HUES6 (cell line): Measurements from ENCODE around the gene FSTL4.

Experiments
- H3K27ac ChIP-seq: 2 replicates; pipeline ENCODE4 v1.7.0; 2013; ENCODE audit warnings: low read depth, mild to moderate bottlenecking, low read length, inconsistent platforms
- H3K27me3 ChIP-seq: 2 replicates; pipeline ENCODE4 v1.6.1; 2013; ENCODE audit warnings: low read length; ENCODE audit not compliant: control insufficient read depth, insufficient read depth
- H3K36me3 ChIP-seq: 2 replicates; pipeline ENCODE4 v1.6.1; 2013; ENCODE audit warnings: low read length; ENCODE audit not compliant: control insufficient read depth, insufficient read depth
- H3K4me1 ChIP-seq: 2 replicates; pipeline ENCODE4 v1.6.1; 2013; ENCODE audit warnings: low read length; ENCODE audit not compliant: control insufficient read depth, insufficient read depth
- H3K4me3 ChIP-seq: 2 replicates; pipeline ENCODE4 v1.5.1; 2013; ENCODE audit warnings: low read depth, low read length
- H3K9ac ChIP-seq: one replicate; pipeline ENCODE4 v1.6.1; 2013; ENCODE audit warnings: mild to moderate bottlenecking, low read length
- H3K9me3 ChIP-seq: 2 replicates; pipeline ENCODE4 v1.6.1; 2013; ENCODE audit warnings: low read depth, low read length; ENCODE audit not compliant: control insufficient read depth, insufficient read depth

FSTL4 gene

GRCh38 chr5:133363807-133364587, 248.3 kb downstream of the FSTL4 start:
- H3K4me3 ChIP-seq, result no peak overlapping the region
- no peak overlapping the region for H3K9ac ChIP-seq
- H3K4me1 ChIP-seq, result peaks cover 32% of the 10 kb centered on the region

GRCh38 chr5:133362438-133362837, 249.9 kb downstream of the FSTL4 start:
- no peak overlapping the region for H3K4me3 ChIP-seq

More at GRCh38 chr5:133363807-133364587, 248.3 kb downstream of the FSTL4 start:
- no peaks in the 10 kb centered on the region for H3K27me3 ChIP-seq
- no peaks in the 10 kb centered on the region for H3K9me3 ChIP-seq
- H3K27ac ChIP-seq, result no peak overlapping the region
- no peaks in the 10 kb centered on the region for H3K36me3 ChIP-seq

GRCh38 chr5:133361922-133362321, 250.4 kb downstream of the FSTL4 start:
- Histone ChIP-seq H3K9me3 (no peaks in the 10 kb centered on the region), H3K36me3 (no peaks in the 10 kb centered on the region), H3K4me3 (no peak overlapping the region), H3K27ac (no peak overlapping the region), H3K27me3 (no peaks in the 10 kb centered on the region), H3K9ac (no peak overlapping the region), H3K4me1 (peaks cover 35% of the 10 kb centered on the region)

More at GRCh38 chr5:133362438-133362837, 249.9 kb downstream of the FSTL4 start:
- peaks cover 32% of the 10 kb centered on the region for H3K4me1 ChIP-seq
- H3K36me3 ChIP-seq, result no peaks in the 10 kb centered on the region
- no peak overlapping the region for H3K27ac ChIP-seq
- no peaks in the 10 kb centered on the region for H3K27me3 ChIP-seq
- H3K9me3 ChIP-seq, result no peaks in the 10 kb centered on the region
- no peak overlapping the region for H3K9ac ChIP-seq

- no peak overlapping the region for H3K9ac ChIP-seq
- H3K27ac ChIP-seq, result no peak overlapping the region
- no peaks in the 10 kb centered on the region for H3K36me3 ChIP-seq
- H3K9me3 ChIP-seq, result no peaks in the 10 kb centered on the region
- no peak overlapping the region for H3K4me3 ChIP-seq
- no peaks in the 10 kb centered on the region for H3K27me3 ChIP-seq
- peaks cover 37% of the 10 kb centered on the region for H3K4me1 ChIP-seq
Measured at GRCh38 chr5:133360693-133361472, 251.5 kb downstream of the FSTL4 start.

GRCh38 chr5:133359861-133360260, 252.5 kb downstream of the FSTL4 start:
- H3K27me3 ChIP-seq, result no peaks in the 10 kb centered on the region
- no peaks in the 10 kb centered on the region for H3K36me3 ChIP-seq
- H3K9me3 ChIP-seq, result no peaks in the 10 kb centered on the region
- H3K27ac ChIP-seq, result no peak overlapping the region
- no peak overlapping the region for H3K4me3 ChIP-seq
- H3K4me1 ChIP-seq, result peaks cover 32% of the 10 kb centered on the region
- no peak overlapping the region for H3K9ac ChIP-seq

GRCh38 chr5:133358271-133358670, 254.1 kb downstream of the FSTL4 start:
- Histone ChIP-seq H3K36me3 (no peaks in the 10 kb centered on the region), H3K4me1 (peaks cover 19% of the 10 kb centered on the region), H3K27me3 (no peaks in the 10 kb centered on the region), H3K9me3 (no peaks in the 10 kb centered on the region), H3K27ac (no peak overlapping the region), H3K4me3 (no peak overlapping the region), H3K9ac (no peak overlapping the region)

- H3K27ac ChIP-seq, result no peak overlapping the region
- H3K9me3 ChIP-seq, result no peaks in the 10 kb centered on the region
- H3K36me3 ChIP-seq, result no peaks in the 10 kb centered on the region
- no peaks in the 10 kb centered on the region for H3K27me3 ChIP-seq
- no peak overlapping the region for H3K4me3 ChIP-seq
- no peak overlapping the region for H3K9ac ChIP-seq
- peaks cover 23% of the 10 kb centered on the region for H3K4me1 ChIP-seq
Measured at GRCh38 chr5:133357758-133358157, 254.6 kb downstream of the FSTL4 start.

GRCh38 chr5:133356984-133357421, 255.3 kb downstream of the FSTL4 start:
- Histone ChIP-seq H3K4me1 (peaks cover 20% of the 10 kb centered on the region), H3K9ac (no peak overlapping the region), H3K4me3 (no peak overlapping the region), H3K27ac (no peak overlapping the region), H3K27me3 (no peaks in the 10 kb centered on the region), H3K9me3 (no peaks in the 10 kb centered on the region), H3K36me3 (no peaks in the 10 kb centered on the region)

- Histone ChIP-seq H3K9me3 (no peaks in the 10 kb centered on the region), H3K4me1 (peaks cover 20% of the 10 kb centered on the region), H3K9ac (no peak overlapping the region), H3K4me3 (no peak overlapping the region), H3K36me3 (no peaks in the 10 kb centered on the region), H3K27ac (no peak overlapping the region), H3K27me3 (no peaks in the 10 kb centered on the region)
Measured at GRCh38 chr5:133356396-133356983, 255.9 kb downstream of the FSTL4 start.

GRCh38 chr5:133354323-133355185, 257.8 kb downstream of the FSTL4 start:
- H3K9ac ChIP-seq, result no peak overlapping the region
- H3K9me3 ChIP-seq, result no peaks in the 10 kb centered on the region
- H3K4me3 ChIP-seq, result no peak overlapping the region
- peaks cover 12% of the 10 kb centered on the region for H3K4me1 ChIP-seq
- H3K36me3 ChIP-seq, result no peaks in the 10 kb centered on the region
- no peaks in the 10 kb centered on the region for H3K27me3 ChIP-seq
- no peak overlapping the region for H3K27ac ChIP-seq
